ENCODE results near the gene CIB2. TPM values are rescaled to one million over a fixed set of nuclear protein-coding genes. Genes with fewer than 3 reads are reported as not detected.
A peak's percentile ranks its signal among the peaks of the same experiment; 100 is the strongest.

The CIB2 gene
- total RNA-seq, 1 donor from 2014 or later, result 2.2 TPM

DNA sequence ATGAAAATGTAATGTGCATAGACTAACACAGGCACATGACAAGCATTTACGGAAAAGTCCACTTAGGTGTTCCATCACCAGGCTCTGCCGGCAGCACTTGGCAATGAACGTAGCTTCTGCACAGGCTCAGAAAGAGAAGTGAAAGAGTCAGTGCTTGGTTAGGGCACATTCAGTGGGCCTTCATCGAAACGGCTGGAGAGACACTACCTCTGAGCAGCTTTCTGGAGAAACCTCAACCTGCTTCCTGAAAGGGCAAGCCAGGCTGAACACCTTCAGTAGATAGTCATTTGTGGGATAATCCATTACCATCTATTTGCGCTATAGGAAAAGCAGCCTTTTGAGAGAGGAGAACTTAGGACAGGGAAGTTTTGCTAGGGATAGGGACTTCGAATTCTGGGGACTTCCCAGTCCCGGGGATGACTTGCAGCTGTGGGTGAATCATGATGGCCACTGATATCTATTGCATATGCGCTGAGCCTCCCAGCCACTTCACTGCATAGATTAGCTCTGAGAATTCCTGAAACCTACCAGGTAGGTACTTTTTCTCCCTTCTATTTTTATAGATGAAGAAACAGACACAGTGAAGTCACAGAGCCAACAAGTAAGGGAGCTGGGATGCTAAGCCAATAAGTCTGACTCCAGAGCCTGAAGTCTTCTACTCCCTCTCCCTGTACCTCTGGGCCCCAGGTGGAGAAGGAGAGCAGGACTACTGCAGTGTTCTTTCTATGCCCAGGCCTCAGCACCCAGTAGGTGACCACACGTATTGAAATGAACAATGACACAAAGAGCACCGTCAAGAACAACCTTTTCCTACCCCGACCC is 43.1 kb downstream of the CIB2 start:
- Histone ChIP-seq H3K9me3 (no peaks in the 10 kb centered on the region), H3K27ac (no peak overlapping the region), H3K36me3 (no peaks in the 10 kb centered on the region), H3K27me3 (ENCODE audit: low read depth) (no peaks in the 10 kb centered on the region), H3K4me3 (no peak overlapping the region), H3K4me1 (peaks cover 44% of the 10 kb centered on the region)
- intact Hi-C loops (cut with DNase I), result no loop called here
- TF ChIP-seq, protein P1, sequence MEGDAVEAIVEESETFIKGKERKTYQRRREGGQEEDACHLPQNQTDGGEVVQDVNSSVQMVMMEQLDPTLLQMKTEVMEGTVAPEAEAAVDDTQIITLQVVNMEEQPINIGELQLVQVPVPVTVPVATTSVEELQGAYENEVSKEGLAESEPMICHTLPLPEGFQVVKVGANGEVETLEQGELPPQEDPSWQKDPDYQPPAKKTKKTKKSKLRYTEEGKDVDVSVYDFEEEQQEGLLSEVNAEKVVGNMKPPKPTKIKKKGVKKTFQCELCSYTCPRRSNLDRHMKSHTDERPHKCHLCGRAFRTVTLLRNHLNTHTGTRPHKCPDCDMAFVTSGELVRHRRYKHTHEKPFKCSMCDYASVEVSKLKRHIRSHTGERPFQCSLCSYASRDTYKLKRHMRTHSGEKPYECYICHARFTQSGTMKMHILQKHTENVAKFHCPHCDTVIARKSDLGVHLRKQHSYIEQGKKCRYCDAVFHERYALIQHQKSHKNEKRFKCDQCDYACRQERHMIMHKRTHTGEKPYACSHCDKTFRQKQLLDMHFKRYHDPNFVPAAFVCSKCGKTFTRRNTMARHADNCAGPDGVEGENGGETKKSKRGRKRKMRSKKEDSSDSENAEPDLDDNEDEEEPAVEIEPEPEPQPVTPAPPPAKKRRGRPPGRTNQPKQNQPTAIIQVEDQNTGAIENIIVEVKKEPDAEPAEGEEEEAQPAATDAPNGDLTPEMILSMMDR (IDR thresholded peaks at IDR 0.05), result no peak
- peak; percentile 27 to 48 for ATAC-seq
- no peak for DNase-seq

DNA sequence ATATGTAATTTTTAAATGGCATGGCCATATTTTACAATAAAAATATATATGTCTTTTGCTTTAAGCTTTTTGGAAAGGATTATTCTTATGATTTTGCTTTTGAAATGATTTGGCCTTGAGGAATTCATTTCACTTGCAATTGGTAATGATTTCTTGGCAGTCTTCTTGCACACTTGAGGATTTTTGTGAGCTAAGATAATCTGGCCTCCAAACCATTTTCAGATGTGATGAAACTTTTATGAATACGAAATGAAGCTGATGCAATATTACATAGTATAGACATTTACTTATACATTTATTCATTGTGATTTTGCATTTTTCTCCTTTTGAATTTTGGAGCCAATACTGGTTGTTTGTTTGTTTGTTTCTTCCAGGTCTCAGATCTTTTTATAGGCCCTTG is 45.3 kb downstream of the CIB2 start:
- H3K4me1 ChIP-seq, result peaks cover 50% of the 10 kb centered on the region
- no peaks in the 10 kb centered on the region for H3K27me3 ChIP-seq (ENCODE audit: low read depth)
- H3K4me3 ChIP-seq, result no peak overlapping the region
- no peaks in the 10 kb centered on the region for H3K36me3 ChIP-seq
- no peak for ATAC-seq
- DNase-seq, result no peak
- TF ChIP-seq, protein P1 (IDR thresholded peaks at IDR 0.05), result no peak
- H3K27ac ChIP-seq, result no peak overlapping the region
- intact Hi-C loops (cut with DNase I), result no loop called here
- no peaks in the 10 kb centered on the region for H3K9me3 ChIP-seq

DNA sequence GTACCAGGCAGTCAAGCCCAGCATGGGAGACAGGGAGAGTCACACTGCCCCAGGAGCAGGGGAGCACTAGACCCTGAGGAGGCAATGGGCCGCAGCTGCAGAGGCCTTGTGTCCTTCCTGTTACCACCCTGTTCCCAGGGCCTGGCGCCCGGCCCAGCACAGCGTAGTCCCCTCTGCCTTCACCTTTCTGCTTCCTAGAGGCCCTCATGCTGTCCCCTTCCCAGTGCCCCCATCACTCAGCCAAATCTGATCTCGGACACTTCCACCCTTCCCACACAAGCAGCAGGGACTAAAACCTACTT is 46.8 kb downstream of the CIB2 start:
- Histone ChIP-seq H3K4me3 (no peak overlapping the region), H3K36me3 (no peaks in the 10 kb centered on the region), H3K27me3 (ENCODE audit: low read depth) (no peaks in the 10 kb centered on the region), H3K27ac (peak overlapping the region; percentile 43), H3K9me3 (no peaks in the 10 kb centered on the region), H3K4me1 (peaks cover 50% of the 10 kb centered on the region)
- TF ChIP-seq, protein P1 (IDR thresholded peaks at IDR 0.05), result no peak
- peak in 1 of 2 donors; percentile 6 for ATAC-seq
- intact Hi-C loops (cut with DNase I), result no loop called here
- DNase-seq, result no peak

DNA sequence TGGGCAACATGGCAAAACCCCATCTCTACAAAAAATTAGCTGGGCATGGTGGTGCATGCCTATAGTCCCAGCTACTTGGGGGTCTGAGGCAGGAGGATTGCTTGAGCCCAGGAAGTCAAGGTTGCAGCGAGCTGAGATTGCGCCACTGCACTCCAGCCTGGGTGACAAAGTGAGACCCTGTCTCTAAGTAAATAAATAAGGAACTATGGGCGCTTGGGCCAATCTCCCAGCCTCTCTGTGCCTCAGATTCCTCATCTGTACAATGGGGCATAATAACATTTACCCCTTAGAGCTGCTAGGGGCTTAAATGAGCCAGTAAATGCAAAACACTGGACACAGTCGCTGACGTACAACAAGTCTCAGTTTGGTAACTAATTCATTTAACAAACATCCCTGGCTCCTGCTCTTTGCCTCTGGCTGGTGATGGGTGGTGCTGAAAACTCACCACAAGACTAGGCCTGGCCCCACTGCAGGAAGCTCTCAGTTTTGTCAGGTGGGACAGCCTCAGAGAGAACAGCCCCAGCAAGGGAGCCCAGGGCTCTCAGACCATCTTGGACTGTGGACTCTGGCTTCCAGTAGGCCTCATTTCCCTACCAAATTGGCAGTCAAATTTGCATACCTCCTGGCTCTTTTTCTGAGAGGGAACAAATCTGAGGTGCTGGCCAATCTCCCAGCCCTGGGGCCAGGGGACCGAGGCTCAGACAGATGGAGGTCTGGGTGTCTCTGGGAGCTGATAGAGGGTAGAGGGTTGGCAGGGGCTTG is 47.4 kb downstream of the CIB2 start:
- H3K27ac ChIP-seq, result peak overlapping the region; percentile 43
- ATAC-seq, result no peak

DNA sequence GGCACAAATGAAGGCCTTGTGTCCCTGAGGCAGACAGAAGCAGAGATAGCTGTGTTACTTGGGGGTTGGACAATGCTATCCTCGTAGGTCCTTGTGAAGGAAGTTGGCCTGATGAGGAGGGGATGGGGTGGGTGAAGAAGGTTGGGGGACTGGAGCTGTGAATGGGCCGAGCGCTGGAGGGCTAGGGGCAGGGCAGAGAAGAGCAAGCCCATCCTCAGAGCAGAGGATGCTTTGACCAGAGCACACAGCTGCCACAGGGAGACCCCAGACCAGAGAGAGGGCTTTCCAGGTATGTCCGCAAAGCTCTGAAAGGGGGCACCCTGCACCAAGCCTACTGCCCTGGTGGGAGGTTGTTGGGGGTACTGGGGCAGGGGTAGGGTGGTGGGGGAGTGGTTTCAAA is 48.1 kb downstream of the CIB2 start:
- Histone ChIP-seq H3K9me3 (no peaks in the 10 kb centered on the region), H3K4me1 (peaks cover 47% of the 10 kb centered on the region), H3K27ac (peak overlapping the region; percentile 59), H3K36me3 (no peaks in the 10 kb centered on the region), H3K4me3 (no peak overlapping the region), H3K27me3 (ENCODE audit: low read depth) (no peaks in the 10 kb centered on the region)
- TF ChIP-seq, protein P1 (IDR thresholded peaks at IDR 0.05), result no peak
- intact Hi-C loops (cut with DNase I), result no loop called here
- ATAC-seq (no peak), DNase-seq (no peak)

More for the DNA sequence above, 47.4 kb downstream of the CIB2 start:
- Histone ChIP-seq H3K36me3 (no peaks in the 10 kb centered on the region), H3K4me3 (no peak overlapping the region), H3K4me1 (peaks cover 50% of the 10 kb centered on the region), H3K27me3 (ENCODE audit: low read depth) (no peaks in the 10 kb centered on the region), H3K9me3 (no peaks in the 10 kb centered on the region)
- intact Hi-C loops (cut with DNase I), result no loop called here
- TF ChIP-seq, protein P1 (IDR thresholded peaks at IDR 0.05), result no peak
- DNase-seq, result no peak

Data from lower lobe of right lung (tissue), 2 donors.